Activated naive CD8-positive, alpha-beta T cell treated with anti-CD3 and anti-CD28 coated beads, Interleukin-2, amount 10 ng/mL, durations not matched to agents 7 days and 5 days (primary cell): ENCODE data around the gene ADAP1. TPM values are rescaled to one million over a fixed set of nuclear protein-coding genes. Genes with fewer than 3 reads are reported as not detected.
"Not testable (repeated sequence)": the region's sequence is repeated elsewhere in the genome, so short reads cannot be mapped to it uniquely, and the experiment has no call there.

Source experiments
- ATAC-seq: fragments of 150-1000 bp; cut with Tn5 transposase; one replicate; pipeline ENCODE4 v1.10.0; 2021; ENCODE audit warnings: low read depth, moderate library complexity
- POLR2A ChIA-PET: fragments of 350-600 bp; sonication (Branson Sonifier 250); formaldehyde crosslinking; loops from one replicate; lab custom pipeline; 2021; ENCODE audit warnings: antibody characterized with exemption; lab: Charles Lee
- DNase-seq: peaks from one replicate; pipeline ENCODE4 v3.0.0; 2021
- H3K27ac Mint-ChIP-seq: one replicate; pipeline ENCODE4 v1.8.0; 2022; ENCODE audit warnings: mild to moderate bottlenecking, mixed read lengths
- H3K27me3 Mint-ChIP-seq: one replicate; pipeline ENCODE4 v1.8.0; 2022; ENCODE audit warnings: mild to moderate bottlenecking, moderate library complexity, mixed read lengths
- H3K36me3 Mint-ChIP-seq: one replicate; pipeline ENCODE4 v1.8.0; 2021; ENCODE audit warnings: mild to moderate bottlenecking, mixed read lengths
- H3K4me1 Mint-ChIP-seq: one replicate; pipeline ENCODE4 v1.8.0; 2021; ENCODE audit warnings: mixed read lengths
- H3K4me3 Mint-ChIP-seq: one replicate; pipeline ENCODE4 v1.8.0; 2022; ENCODE audit warnings: mild to moderate bottlenecking, moderate library complexity, mixed read lengths
- H3K9me3 Mint-ChIP-seq: one replicate; pipeline ENCODE4 v1.8.0; 2021; ENCODE audit warnings: mixed read lengths
- total RNA-seq, 2 experiments: library from RNA; stranded (reverse); gene quantifications; one replicate each; pipeline ENCODE4 v1.2.3, GENCODE V29; 2021

ADAP1 gene
- total RNA-seq, 2 experiments from 2014 or later, result 25.0 to 29.8 TPM

DNA sequence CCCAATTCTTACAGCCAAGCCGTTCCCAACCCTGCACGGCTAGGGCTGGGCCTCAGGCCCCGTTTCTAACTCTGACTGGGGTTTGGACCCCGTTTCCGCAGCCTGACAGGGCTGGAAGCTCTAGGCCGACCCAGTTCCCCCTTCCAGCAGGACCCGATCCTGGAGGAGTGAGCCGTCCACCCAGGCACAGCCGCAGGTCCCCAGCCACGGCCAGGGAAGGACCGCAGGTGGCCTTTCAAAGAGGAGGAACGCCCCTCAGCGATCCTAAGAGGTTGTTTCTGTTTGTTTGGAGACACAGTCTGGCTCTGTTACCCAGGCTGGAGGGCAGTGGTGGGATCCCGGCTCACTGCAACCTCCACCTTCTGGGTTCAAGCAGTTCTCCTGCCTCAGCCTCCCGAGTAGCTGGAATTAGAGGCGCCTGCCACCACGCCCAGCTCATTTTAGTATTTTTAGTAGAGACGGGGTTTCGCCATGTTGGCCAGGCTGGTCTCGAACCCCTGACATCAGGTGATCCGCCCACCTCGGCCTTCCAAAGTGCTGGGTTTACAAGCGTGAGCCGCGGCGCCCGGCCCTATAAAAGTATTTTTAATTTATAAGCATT lies 78.9 kb downstream of the ADAP1 start:
- H3K4me3 Mint-ChIP-seq, result no peak overlapping the region
- ATAC-seq (no peak), DNase-seq (no peak)
- no peaks in the 10 kb centered on the region for H3K9me3 Mint-ChIP-seq
- H3K36me3 Mint-ChIP-seq, result peaks cover 5% of the 10 kb centered on the region
- no peaks in the 10 kb centered on the region for H3K27me3 Mint-ChIP-seq
- peak overlapping the region; percentile 38 for H3K27ac Mint-ChIP-seq
- peaks cover 19% of the 10 kb centered on the region for H3K4me1 Mint-ChIP-seq
- POLR2A ChIA-PET, result interaction anchor here (0.6 to 2.9 kb wide), 6 partner anchors 26 to 99 kb away, joined by 3 to 17 read pairs (median 8); partner anchors contain the start of genes COX19 and SUN1

GRCh38 chr7:875051-875450 lies 79.4 kb downstream of the ADAP1 start:
- ATAC-seq, result no peak
- Mint-ChIP-seq H3K4me1 (peaks cover 19% of the 10 kb centered on the region), H3K4me3 (no peak overlapping the region), H3K36me3 (peaks cover 7% of the 10 kb centered on the region), H3K9me3 (no peaks in the 10 kb centered on the region), H3K27ac (no peak overlapping the region), H3K27me3 (no peaks in the 10 kb centered on the region)
- POLR2A ChIA-PET, result interaction anchor here (1.0 to 2.9 kb wide), 4 partner anchors 42 to 100 kb away, joined by 5 to 17 read pairs (median 14); partner anchors contain the start of genes COX19 and SUN1
- DNase-seq, result no peak

DNA sequence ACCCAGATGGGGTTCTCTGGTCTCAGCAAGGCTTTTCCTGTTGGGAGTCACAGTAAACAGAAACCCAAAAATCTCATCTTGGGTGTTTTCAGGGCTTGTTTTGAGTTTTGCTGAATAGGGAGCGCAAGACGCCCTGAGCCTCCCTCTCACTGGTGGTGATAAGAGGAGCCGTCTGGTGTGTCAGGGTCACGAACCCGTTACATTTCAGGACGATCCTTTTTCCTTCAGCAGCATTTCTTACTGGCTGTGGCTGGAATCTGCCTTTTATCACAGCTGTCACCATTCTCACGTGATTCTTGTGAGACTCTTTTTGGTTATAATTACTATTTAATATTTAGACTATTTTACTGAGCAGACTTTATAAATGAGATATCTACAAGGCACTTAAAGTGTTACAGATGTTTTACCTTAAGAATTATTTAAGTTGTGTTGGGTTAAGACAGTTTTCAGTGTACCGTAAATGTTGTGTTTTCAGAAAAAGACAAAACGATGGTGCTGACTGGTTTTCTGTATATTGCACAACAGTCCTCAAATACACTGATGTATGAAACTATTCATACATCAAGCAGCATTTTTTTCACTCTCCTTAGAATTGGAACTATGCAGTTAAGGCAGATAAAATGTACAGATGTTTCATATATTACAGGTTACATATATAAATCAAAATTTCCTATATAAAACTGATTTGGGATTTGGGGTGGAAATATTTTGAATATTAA lies 80.3 kb downstream of the ADAP1 start:
- ATAC-seq (no peak), DNase-seq (no peak)
- no peak overlapping the region for H3K4me3 Mint-ChIP-seq
- H3K36me3 Mint-ChIP-seq, result peaks cover 10% of the 10 kb centered on the region
- no peaks in the 10 kb centered on the region for H3K9me3 Mint-ChIP-seq
- POLR2A ChIA-PET, result interaction anchor here (0.6 to 2.9 kb wide), 3 partner anchors 48 to 423 kb away, joined by 3 to 16 read pairs (median 4); no protein-coding TSS in a partner anchor
- H3K27ac Mint-ChIP-seq, result no peak overlapping the region
- H3K27me3 Mint-ChIP-seq, result no peaks in the 10 kb centered on the region
- H3K4me1 Mint-ChIP-seq, result peaks cover 14% of the 10 kb centered on the region

- no peak overlapping the region for H3K4me3 Mint-ChIP-seq
Measured at GRCh38 chr7:873367-874002, 81.0 kb downstream of the ADAP1 start.

DNA sequence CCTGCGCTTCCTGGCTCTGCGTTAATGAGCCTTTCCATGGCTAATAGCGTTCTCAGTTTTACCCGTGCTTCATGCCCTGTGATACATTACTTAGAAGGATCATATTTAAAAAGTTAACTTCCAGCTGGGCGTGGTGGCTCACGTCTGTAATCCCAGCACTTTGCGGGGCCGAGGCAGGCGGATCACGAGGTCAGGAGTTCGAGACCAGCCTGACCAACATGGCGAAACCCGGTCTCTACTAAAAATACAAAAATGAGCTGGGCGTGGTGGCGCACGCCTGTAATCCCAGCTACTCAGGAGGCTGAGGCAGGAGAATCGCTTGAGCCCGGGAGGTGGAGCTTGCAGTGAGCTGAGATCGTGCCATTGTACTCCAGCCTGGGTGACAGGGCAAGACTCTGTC lies 81.8 kb downstream of the ADAP1 start:
- not testable (repeated sequence) for H3K27me3 Mint-ChIP-seq, H3K4me1 Mint-ChIP-seq, H3K27ac Mint-ChIP-seq, H3K9me3 Mint-ChIP-seq, ATAC-seq, H3K4me3 Mint-ChIP-seq, DNase-seq
- H3K36me3 Mint-ChIP-seq, result peaks cover 11% of the 10 kb centered on the region
- POLR2A ChIA-PET, result interaction anchor here (1.6 kb wide), 1 partner anchor 56 kb away, joined by 4 read pairs; no protein-coding TSS in a partner anchor

More at GRCh38 chr7:873367-874002, 81.0 kb downstream of the ADAP1 start:
- Mint-ChIP-seq H3K27me3 (no peaks in the 10 kb centered on the region), H3K27ac (peak overlapping the region; percentile 10), H3K9me3 (no peaks in the 10 kb centered on the region), H3K4me1 (peaks cover 13% of the 10 kb centered on the region), H3K36me3 (peaks cover 11% of the 10 kb centered on the region)
- DNase-seq (peak; percentile 75), ATAC-seq (no peak)
- POLR2A ChIA-PET, result interaction anchor here (0.6 to 1.6 kb wide), 2 partner anchors 57 to 423 kb away, joined by 3 to 4 read pairs; no protein-coding TSS in a partner anchor

DNA sequence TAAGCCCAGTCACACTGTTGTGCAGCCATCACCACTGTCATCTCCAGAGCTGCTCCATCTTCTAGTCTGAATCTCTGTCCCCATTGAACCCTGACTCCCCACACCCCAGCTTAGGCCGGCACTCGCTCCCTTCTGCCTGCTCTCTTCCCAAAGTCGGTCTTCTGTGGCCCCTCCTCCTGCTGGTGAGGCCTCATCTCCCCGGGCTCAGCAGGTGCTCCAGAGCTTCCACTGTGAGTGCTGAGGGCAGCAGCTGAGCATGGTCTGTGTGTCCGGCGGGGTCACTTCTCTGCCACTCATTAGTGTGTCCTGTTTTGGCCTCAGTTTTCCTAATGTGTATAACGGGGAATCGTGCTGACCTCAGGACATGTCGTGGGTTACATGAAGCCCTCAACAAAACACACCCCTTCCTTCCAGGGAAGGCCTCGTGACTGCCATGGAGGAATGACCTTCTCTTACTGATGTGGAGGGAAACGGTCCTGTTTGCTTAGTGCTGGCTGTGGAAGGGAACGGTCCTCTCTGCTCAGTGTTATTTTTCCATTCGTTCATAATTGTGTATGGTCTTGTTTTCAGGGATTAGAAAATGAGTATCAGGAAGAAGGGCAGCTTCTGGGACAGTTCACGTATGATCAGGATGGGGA lies 82.5 kb downstream of the ADAP1 start:
- Mint-ChIP-seq H3K36me3 (peaks cover 13% of the 10 kb centered on the region), H3K9me3 (no peaks in the 10 kb centered on the region), H3K27me3 (no peaks in the 10 kb centered on the region), H3K4me1 (peaks cover 10% of the 10 kb centered on the region), H3K4me3 (no peak overlapping the region), H3K27ac (no peak overlapping the region)
- no peak for ATAC-seq
- POLR2A ChIA-PET, result interaction anchor here (1.6 kb wide), 1 partner anchor 55 kb away, joined by 4 read pairs; no protein-coding TSS in a partner anchor
- no peak for DNase-seq

DNA sequence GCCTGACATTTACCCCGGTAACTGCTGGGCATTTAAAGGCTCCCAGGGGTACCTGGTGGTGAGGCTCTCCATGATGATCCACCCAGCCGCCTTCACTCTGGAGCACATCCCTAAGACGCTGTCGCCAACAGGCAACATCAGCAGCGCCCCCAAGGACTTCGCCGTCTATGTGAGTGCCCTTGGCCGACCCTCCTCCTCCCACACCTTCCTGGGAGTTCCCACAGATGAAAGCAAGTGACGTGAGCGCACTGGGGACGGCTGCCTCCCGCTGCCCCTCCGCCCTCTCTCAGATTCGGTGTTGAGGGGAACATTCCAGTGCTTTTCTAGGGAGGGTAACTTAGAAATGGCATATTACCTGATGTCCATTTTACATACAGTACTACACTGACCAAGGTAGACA lies 85.1 kb downstream of the ADAP1 start:
- Mint-ChIP-seq H3K4me3 (no peak overlapping the region), H3K27ac (no peak overlapping the region), H3K4me1 (peaks cover 10% of the 10 kb centered on the region), H3K27me3 (no peaks in the 10 kb centered on the region), H3K9me3 (no peaks in the 10 kb centered on the region), H3K36me3 (peaks cover 19% of the 10 kb centered on the region)
- ATAC-seq (no peak), DNase-seq (no peak)
- POLR2A ChIA-PET, result no interaction called here

- no peak for DNase-seq
- Mint-ChIP-seq H3K27me3 (no peaks in the 10 kb centered on the region), H3K36me3 (peaks cover 19% of the 10 kb centered on the region), H3K4me3 (no peak overlapping the region), H3K9me3 (no peaks in the 10 kb centered on the region), H3K4me1 (peaks cover 3% of the 10 kb centered on the region), H3K27ac (no peak overlapping the region)
- POLR2A ChIA-PET, result no interaction called here
- no peak for ATAC-seq
Measured at GRCh38 chr7:868189-868486, 86.3 kb downstream of the ADAP1 start.

DNA sequence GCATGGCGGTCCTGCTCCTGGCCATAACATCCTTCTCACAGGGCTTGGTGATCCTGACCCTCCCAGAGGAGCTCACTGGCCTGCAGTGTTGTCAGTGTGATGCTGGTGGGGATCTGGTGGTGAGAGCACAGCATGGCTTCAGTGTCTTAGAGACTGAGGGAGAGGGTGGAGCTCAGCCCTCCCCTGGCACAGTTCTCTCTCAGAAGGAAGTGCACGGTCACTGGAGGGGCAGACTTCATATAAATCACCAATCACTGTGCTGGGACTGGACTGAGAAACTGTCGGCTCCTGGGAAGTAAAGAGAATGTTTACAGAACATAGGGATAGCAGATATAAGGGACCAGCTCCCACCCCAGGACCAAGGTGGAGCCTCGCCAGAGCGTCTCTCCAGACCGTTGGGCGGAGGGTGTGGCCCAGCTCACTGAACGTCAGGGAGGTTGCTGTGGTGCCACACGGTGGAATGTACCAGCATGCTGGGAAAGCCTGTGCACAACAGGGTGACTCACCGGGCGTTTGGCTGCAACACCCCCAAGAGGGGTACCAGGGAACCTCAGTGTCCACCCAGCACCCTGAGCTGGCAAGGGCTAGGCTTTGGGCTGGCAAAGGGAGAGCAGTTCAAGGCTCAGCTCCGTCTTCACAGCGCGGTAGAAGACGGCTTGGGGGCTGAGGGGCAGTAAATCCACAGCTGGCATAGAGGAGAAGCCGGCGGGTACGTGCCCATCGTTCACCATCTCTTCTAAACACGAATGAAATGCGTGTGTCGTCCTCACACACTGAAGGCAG lies 86.9 kb downstream of the ADAP1 start:
- H3K4me3 Mint-ChIP-seq, result no peak overlapping the region
- no peak for DNase-seq
- no peak overlapping the region for H3K27ac Mint-ChIP-seq
- H3K27me3 Mint-ChIP-seq, result no peaks in the 10 kb centered on the region
- POLR2A ChIA-PET, result interaction anchor here (0.6 kb wide), 1 partner anchor 18 kb away, joined by 3 read pairs; no protein-coding TSS in a partner anchor
- no peaks in the 10 kb centered on the region for H3K4me1 Mint-ChIP-seq
- ATAC-seq, result no peak
- H3K9me3 Mint-ChIP-seq, result no peaks in the 10 kb centered on the region
- H3K36me3 Mint-ChIP-seq, result peaks cover 19% of the 10 kb centered on the region

- Mint-ChIP-seq H3K27me3 (no peaks in the 10 kb centered on the region), H3K4me1 (no peaks in the 10 kb centered on the region), H3K27ac (no peak overlapping the region), H3K36me3 (peaks cover 18% of the 10 kb centered on the region), H3K9me3 (no peaks in the 10 kb centered on the region), H3K4me3 (no peak overlapping the region)
- POLR2A ChIA-PET, result interaction anchor here (0.6 kb wide), 1 partner anchor 19 kb away, joined by 3 read pairs; no protein-coding TSS in a partner anchor
- DNase-seq (no peak), ATAC-seq (no peak)
Measured at GRCh38 chr7:867001-867405, 87.5 kb downstream of the ADAP1 start.

GRCh38 chr7:865921-866320 lies 88.6 kb downstream of the ADAP1 start:
- Mint-ChIP-seq H3K9me3 (no peaks in the 10 kb centered on the region), H3K27me3 (no peaks in the 10 kb centered on the region), H3K36me3 (peaks cover 21% of the 10 kb centered on the region), H3K4me3 (no peak overlapping the region), H3K27ac (no peak overlapping the region), H3K4me1 (no peaks in the 10 kb centered on the region)
- POLR2A ChIA-PET, result no interaction called here
- DNase-seq (no peak), ATAC-seq (no peak)

GRCh38 chr7:863106-863505 lies 91.4 kb downstream of the ADAP1 start:
- Mint-ChIP-seq H3K27me3 (no peaks in the 10 kb centered on the region), H3K4me3 (no peak overlapping the region), H3K36me3 (peaks cover 20% of the 10 kb centered on the region), H3K4me1 (no peaks in the 10 kb centered on the region), H3K9me3 (no peaks in the 10 kb centered on the region), H3K27ac (no peak overlapping the region)
- POLR2A ChIA-PET, result no interaction called here
- ATAC-seq (no peak), DNase-seq (no peak)
